ENCODE results near the gene SCAMP4.
"Not testable (repeated sequence)": the region's sequence is repeated elsewhere in the genome, so short reads cannot be mapped to it uniquely, and the experiment has no call there.

Gene SCAMP4

GRCh38 chr19:1884291-1884718 lies 20.9 kb upstream of the SCAMP4 start:
- FAIRE-seq = no peak

GRCh38 chr19:1884719-1885334 lies 20.4 kb upstream of the SCAMP4 start:
- FAIRE-seq = no peak

- FAIRE-seq = peak; percentile 36
Measured at GRCh38 chr19:1885398-1886119, 19.6 kb upstream of the SCAMP4 start, which contains the start of gene ABHD17A. Gene ABHD17A (minus strand): TSS chr19:1885496. CDS start chr19:1881566, 3,930 bp downstream.

- not testable (repeated sequence) for FAIRE-seq
Measured at GRCh38 chr19:1886360-1886759, 18.8 kb upstream of the SCAMP4 start.

- no peak for FAIRE-seq
Measured at GRCh38 chr19:1888385-1888784, 16.8 kb upstream of the SCAMP4 start.

GRCh38 chr19:1889907-1890306 lies 15.3 kb upstream of the SCAMP4 start:
- FAIRE-seq = no peak

- FAIRE-seq = no peak
Measured at GRCh38 chr19:1893791-1894190, 11.4 kb upstream of the SCAMP4 start.

GRCh38 chr19:1896508-1896907 lies 8.7 kb upstream of the SCAMP4 start:
- FAIRE-seq = no peak

- FAIRE-seq = no peak
Measured at GRCh38 chr19:1901940-1902404, 3.2 kb upstream of the SCAMP4 start.

GRCh38 chr19:1902923-1903322 lies 2.3 kb upstream of the SCAMP4 start:
- FAIRE-seq = no peak

- no peak for FAIRE-seq
Measured at GRCh38 chr19:1904860-1905109, 414 bp upstream of the SCAMP4 start.

- no peak for FAIRE-seq
Measured at GRCh38 chr19:1905863-1906375, 720 bp downstream of the SCAMP4 start.

- no peak for FAIRE-seq
Measured at GRCh38 chr19:1906985-1907562, 1.9 kb downstream of the SCAMP4 start.

- FAIRE-seq = no peak
Measured at GRCh38 chr19:1907563-1908363, 2.6 kb downstream of the SCAMP4 start.

- FAIRE-seq = no peak
Measured at GRCh38 chr19:1908364-1908678, 3.1 kb downstream of the SCAMP4 start.

GRCh38 chr19:1909761-1910080 lies 4.5 kb downstream of the SCAMP4 start:
- no peak for FAIRE-seq

- FAIRE-seq = no peak
Measured at GRCh38 chr19:1910177-1910576, 5.0 kb downstream of the SCAMP4 start.

GRCh38 chr19:1911098-1911497 lies 5.9 kb downstream of the SCAMP4 start:
- no peak for FAIRE-seq

- FAIRE-seq = no peak
Measured at GRCh38 chr19:1911995-1912394, 6.8 kb downstream of the SCAMP4 start.

- no peak for FAIRE-seq
Measured at GRCh38 chr19:1912760-1913505, 7.7 kb downstream of the SCAMP4 start.

GRCh38 chr19:1913781-1914577 lies 8.8 kb downstream of the SCAMP4 start:
- no peak for FAIRE-seq

- FAIRE-seq = no peak
Measured at GRCh38 chr19:1914826-1915341, 9.7 kb downstream of the SCAMP4 start.
